GM19351 (cell line): Measurements from ENCODE around the gene CCL4.
"Not testable (repeated sequence)": the region's sequence is repeated elsewhere in the genome, so short reads cannot be mapped to it uniquely, and the experiment has no call there.

Experiments used
- ATAC-seq: cut with Tn5 transposase; IDR thresholded peaks from one replicate; pipeline ENCODE4 v1.9.1; 2021; ENCODE audit warnings: mild to moderate bottlenecking, moderate library complexity; ENCODE audit not compliant: unreplicated experiment

Gene CCL4

DNA sequence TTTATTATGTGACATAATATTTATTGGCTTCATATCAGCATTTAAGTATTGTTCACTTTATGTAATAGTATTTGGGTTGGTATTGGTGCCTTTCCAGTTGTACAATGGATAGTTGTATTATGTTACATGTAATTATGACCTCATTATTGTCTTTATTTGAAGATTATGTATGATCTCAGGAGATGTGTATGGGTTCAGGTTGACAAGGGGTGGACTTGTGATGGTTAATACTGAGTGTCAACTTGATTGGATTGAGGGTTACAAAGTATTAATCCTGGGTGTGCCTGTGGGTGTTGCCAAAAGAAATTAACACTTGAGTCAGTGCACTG lies 12.0 kb downstream of the CCL4 start:
- ATAC-seq = not testable (repeated sequence)

DNA sequence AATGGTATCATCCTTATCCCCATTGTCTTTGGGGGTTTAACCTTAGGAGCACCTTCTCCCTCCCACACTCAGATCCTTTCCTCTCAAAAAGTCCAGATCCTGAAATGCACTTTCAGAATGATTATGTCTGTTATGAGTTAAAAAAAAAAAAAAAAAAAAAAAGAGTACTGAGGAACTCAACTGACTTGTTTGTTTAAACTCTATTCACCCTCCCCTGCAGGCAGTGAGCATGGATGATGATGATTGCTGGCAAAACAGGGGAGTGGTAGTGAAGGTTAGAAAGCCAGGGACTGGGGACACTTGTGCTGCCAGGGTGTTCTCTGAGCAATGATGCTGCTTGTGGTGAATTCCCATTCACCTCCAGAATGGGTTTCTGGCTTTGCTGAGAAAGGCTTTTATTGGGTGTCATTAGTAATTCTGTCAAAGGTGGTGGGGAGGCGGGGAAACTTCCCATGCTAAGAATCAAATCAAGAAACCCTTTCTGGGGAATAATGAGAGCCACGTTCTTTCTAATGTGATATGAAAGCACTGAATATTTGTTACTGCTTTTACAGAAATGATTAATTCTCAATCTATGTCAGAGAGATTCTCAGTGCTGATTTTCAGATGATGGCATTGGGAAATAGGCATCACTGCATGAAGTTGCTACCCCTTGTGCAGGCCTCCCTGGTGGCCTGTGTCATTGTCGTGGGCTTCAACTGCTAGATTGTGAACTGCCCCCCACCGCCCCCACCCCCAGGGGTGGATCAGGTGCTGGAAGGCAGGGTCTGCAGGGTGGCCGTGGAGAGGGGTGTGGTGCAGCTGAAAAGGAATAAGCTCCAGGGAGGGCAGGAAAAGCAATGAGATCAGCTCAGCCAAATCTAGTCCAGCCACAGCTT lies 14.1 kb downstream of the CCL4 start:
- no peak for ATAC-seq

DNA sequence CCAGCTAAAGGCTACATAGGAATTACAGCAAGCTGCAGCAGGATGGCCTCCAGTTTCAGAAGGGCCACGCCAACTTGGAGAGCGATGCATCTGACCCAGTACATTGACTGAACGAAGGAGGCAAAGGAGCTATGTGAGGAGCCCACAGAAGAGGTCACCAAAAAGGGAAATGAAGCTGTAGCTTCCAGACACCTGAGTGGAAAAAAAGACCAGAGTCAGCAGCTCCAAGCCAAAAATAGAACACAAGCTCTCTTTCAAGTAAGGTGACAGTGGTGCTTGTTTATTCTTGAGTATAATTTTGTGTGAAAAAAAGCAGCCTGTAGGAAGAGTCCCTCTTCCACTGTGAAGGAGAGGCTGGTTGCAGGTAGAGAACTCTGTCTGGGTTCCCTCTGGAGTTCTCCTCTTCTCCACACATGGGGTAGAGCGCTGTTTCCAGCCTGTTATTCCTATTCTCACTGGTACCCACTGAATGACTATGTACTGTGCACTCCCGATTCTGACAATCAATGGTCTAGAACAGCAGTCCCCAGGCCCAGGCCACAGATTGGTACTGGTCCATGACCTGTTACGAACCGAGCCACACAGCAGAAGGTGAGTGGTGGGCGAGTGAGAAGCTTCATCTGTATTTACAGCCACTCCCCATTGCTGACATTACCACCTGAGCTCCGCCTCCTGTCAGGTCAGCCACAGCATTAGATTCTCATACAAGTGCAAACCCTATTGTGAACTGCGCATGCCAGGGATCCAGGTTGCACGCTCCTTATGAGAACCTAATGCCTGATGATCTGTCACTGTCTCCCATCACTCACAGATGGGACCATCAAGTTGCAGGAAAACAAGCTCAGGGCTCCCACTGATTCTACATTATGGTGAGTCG lies 15.1 kb downstream of the CCL4 start:
- no peak for ATAC-seq

DNA sequence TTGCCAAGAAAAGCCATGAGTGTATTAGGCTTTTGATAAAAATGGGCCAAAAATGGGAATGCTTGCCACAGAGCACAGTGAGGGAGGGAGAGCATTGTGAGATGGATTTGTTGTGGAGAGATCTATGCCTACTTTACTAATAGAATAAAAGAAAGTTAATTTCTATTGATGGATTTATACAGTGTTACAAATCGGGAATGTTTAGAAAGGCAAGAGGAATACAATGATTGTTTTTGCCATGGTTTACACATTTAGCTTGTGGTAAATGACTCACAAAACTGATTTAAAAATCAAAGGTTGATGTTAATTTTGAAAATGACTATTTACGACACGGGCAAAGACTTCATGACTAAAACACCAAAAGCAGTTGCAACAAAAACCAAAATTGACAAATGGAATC lies 16.6 kb downstream of the CCL4 start:
- ATAC-seq = no peak

DNA sequence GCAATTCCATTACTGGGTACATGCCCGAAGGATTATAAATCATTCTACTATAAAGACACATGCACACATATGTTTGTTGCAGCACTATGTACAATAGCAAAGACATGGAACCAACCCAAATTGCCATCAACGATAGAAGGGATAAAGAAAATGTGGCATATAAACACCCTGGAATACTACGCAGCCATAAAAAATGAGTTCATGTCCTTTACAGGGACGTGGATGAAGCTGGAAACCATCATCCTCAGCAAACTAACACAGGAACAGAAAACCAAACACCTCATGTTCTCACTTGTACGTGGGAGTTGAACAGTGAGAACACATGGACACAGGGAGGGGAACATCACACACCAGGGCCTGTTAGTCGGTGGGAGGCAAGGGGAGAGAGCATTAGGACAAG lies 17.5 kb downstream of the CCL4 start:
- ATAC-seq = not testable (repeated sequence)

DNA sequence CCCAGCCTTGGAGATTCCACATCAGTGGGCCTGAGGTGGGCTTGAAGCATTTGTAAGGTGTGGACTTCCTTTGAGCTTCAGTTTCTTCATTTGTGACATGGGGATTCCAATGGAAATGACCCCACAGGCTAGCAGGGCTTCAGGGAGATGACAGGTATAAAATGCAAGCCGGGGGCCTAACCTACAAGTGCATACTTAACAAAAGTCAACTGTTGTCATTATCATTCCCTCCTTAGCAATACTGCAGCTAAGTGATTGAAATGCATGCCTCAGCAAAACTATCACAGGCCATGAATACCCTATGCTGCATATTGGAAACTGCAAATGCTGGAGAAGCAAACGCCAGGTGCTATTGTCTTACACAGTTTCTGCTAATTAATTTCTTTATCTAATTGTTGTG lies 19.8 kb downstream of the CCL4 start:
- no peak for ATAC-seq

DNA sequence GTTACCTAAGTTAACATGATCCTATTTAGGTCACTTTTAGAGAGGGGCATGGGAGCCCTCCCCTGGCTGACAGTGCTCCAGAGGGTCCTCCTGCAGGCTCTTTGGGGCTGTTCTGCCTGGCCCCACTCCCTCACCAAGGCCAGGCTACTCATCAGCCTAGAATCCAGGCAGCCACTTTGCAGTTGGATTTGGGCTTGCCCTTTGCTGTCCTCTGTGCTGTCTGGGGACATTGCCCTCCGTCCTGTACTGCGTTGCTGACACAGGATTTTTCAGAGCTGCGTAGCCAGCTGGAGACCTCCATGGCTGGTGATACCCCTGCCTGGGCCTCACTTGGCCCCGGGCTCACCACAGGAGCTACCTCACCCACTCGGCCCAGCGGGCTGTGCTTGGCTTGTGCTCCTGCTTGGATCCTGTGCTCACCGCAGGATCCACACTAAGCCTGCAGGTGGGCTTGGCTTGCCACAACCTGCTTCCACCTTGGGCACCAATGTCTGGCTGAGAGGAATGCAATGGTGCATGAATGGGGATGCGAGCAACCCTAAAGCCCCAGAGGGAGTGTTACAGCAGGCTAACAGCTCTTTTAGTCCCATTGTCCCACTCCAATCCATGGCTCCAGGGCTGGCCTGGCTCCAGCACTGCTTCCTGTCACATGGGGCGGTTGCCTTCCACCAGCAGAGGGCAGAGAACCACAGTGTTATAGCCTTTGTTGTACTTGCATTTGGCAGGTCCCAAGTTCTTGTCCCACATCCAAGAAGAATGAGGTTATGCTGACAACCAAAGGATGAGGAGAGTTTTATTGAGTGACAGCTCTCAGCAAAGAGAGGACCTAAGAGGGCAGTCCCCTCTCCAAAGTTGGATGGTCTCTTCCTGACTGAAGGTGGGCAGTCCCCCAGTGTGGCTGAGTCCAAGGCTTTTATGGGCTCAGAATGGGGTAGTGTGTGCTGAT lies 21.5 kb downstream of the CCL4 start:
- no peak for ATAC-seq

DNA sequence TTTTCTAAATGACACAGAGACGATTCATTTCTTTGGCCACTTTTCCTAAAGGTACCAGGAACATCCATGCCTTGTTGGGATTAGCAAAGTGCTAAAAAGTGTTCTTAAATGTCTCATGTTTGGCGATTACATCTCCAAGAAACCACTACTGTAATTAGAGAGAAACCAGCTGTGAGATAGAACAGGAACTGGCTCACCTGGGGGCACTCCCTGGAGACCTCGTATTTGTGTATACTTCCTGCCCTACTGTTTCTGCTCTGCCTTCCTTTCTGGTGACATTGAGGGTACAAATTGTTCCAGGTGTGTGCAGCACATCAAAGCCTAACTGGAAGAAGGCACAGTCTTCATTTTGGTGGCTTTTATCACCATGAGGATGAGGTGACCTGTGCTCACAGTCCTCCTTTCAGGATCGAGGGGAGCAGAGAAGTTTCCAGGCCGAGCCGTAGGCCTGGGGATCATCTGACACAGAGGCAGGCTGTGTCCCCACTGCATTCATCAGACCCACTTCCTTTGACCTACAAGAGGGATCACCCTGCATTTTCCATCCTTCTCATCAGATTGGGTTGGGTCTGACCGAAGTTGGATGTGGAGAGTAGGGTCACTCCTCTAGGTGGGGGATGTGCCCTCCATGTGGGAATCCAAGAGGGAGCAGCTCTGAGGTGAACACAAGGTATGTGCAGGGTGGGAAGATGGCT lies 23.7 kb downstream of the CCL4 start:
- peak; percentile 72 for ATAC-seq

DNA sequence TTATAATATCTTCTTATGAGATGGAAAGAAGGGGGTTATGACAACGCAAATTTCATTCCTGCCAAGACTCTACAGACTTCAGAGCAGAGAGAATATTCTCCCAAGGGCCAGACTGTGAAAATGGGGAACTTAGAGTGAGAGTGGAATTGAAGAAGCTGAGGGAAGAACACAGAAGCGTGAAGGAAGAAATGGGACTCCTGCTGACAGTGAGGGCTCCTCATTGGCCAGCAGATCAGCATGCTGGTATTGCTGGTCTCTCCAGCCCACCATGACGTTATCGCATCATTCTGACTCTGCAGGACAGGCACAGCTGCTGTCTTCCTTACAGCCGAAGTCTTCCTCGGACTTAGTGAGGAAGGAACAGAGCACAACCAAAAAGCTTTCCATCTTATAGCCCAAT lies 24.3 kb downstream of the CCL4 start:
- no peak for ATAC-seq

DNA sequence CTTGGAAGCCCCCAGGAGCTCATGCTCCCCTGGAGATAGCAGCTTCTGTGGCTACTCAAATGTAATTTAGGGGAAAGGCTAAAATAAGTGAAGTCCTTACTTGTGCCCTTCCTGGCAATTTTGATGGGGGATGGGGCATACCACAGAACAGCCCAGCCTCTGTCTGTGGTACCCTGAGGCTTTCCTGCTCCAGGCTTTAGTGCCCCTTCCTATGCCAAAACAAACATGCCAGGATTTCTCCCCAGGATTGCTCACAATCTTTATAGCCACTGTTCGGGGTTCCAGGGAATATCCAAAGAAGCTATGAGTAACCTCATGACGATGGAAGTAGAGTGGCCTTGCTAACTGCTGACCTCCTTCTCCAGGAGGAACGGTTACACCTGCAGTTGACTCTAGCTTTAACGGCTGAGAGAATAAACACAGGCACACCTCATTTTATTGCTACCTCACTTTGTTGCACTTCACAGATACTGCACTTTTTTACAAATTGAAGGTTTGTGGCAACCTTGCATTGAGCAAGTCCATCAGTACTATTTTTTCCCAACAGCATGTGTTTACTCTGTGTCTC lies 24.9 kb downstream of the CCL4 start:
- no peak for ATAC-seq

DNA sequence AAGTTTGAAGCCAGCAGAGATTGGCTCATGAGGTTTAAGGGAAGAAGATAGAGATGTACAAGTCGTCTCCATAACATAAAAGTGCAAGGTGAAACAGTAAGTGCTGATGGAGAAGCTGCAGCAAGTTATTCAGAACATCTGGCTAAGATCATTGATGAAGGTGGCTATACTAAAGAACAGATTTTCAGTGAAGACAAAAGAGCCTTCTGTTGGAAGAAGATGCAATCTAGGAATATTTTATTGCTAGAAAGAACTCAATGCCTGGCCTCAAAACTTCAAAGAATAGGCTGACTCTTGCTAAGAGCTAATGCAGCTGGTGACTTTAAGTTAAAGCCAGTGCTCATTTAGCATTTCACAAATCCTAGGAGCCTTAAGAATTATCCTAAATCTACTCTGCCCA lies 26.0 kb downstream of the CCL4 start:
- ATAC-seq = no peak

DNA sequence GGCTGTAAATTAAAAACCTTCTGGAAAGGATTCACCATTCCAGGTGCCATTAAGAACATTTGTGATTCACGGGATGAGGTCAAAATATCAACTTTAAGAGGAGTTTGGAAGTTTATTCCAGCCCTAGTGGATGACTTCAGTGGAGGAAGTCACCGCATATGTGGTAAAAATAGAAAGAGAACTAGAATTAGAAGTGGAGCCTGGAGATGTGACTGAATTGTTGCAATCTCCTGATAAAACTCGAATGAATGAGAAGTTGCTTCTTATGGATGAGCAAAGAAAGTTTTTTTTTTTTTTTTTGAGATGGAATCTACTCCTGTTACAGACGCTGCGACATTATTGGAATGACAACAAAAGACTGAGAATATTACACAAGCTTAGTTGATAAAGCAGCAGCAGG lies 26.7 kb downstream of the CCL4 start:
- ATAC-seq = no peak

DNA sequence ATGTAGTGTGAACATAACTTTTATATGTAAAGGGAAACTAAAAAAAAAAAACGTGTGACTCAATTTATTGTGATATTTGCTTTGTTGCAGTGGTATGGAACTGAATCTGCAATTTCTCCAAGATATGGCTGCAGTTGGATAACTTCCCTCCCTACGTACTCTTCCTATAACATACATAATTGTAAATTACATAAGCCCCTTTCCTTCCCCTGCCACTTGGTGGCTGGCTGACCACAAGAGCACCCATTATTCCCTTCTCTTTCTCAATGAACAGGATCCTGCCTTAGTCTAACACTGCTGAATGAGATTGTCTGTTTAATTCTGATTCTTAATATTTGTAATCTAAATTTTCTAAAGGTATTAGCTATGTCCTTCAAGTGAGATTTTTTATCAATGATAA lies 27.8 kb downstream of the CCL4 start:
- ATAC-seq = no peak

DNA sequence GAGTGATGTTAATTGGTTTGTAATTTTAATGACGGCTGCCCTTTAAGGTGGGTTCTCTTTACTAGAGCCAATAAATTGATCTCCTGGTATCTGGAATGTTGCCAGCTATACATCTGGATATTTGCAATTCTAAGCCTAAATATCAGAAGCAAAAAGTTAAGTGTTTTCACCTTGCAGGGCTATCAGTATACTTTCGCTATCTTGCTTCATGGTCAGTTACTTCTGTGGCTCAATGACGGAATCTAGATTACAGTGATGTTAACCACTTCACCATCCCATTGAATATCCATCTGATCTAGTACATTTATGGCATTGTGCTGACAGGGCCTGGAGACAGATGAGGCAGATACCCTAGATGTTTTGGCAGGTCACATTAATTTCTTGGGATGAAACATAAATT lies 28.3 kb downstream of the CCL4 start:
- ATAC-seq = no peak

DNA sequence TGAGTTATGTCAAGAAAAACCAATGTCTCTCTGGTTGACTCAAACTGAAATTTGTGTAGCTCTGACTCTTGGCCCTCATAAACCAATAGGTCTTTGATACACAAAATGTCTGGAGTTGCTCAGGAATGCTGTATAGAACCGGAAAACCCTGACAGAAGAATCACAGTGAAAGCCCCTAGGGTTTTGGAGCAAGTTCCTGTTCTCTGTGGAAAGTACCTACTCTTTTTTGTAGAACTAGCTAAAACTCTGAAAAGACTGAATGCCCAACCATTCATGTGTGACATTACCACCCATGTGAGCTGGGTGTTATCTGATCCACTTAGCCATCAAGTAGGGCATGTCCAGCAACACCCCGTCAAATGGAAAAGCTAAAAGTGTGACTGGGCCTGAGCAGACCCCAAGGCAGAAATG lies 28.8 kb downstream of the CCL4 start:
- ATAC-seq = no peak

DNA sequence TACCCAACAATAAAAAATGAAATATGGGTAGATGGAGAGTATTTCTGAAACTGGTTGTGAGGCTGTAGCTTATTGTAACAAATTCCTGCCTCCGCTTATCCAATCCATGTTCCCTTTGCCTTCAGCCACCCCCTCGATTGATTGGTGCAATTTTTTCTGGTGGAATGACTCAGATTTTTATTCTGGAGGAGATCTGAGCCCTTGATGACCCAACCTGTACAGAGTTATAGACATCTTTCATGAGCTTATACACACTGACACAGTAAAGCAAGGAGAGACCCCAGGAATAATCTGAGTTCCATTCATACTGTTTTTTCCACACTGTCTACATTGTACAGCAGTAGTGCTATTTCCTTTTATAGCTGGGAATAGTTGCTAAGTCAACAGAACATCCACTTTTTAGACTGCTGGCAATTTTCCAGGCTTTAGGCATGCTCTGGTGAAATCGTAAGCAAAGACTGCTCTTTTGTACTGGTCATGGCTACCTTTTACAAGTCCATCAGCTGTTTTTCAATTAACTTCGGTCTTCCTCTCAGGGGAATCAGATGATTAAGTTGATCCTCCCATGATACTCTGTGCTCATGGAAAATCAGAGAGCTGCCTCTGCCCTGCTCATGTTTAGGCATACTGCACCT lies 30.1 kb downstream of the CCL4 start:
- ATAC-seq = no peak

DNA sequence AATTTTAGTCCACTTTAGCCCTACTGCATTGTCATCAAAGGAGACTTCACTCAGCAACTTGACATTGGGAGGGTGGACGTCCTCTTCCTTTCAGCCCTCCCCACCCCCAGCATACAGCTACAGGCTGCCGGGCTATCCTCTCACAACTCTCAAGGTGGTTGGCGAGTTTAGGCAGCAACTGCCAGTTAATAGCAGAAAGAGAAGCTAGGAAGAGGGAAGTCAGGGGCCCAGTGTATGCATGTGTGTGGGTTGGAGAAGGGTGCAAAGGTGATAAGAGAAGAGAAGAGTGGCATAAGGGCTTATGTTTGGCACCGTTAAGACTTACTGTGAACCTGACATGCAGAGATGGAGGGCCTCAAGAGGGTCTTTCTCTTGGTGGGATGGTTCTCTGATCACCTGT lies 31.8 kb downstream of the CCL4 start:
- no peak for ATAC-seq

DNA sequence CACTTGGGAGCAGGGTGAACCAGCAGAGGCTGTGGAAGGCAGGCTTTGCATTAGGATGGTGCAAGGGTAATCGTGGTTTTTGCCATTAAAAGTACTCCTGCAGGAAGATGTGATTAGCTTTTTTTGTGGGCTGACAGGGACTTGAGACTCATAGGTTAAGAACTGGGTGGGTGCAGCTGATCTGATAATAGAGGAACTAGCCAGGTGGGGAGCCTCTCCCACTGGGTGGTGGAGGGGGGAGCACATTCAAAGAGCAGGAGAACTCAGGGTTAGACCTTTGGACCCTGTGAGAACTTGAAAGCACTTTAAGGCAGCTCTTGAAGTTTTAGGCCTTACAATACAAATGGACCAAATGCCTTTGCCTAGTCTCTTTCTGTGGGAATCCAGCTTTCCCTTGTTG lies 32.4 kb downstream of the CCL4 start:
- no peak for ATAC-seq

DNA sequence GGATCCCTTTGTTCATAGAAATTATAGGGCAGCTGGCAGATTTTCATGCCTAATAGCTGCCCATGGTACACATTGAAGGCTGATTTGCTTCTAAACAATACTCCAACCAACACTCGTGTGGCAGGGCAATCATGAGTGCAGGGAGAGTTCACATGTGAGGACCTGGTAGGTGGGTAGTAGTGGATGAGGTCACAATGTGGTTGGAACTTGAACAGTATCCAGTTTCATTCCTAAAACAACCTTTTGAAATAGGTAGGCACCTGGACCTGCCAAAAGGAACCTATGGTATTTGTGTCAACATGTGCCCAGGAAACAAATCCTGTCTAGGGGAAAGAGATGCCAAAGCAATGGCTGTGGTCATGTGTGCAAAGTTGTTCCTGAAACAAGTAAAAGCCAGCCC lies 32.8 kb downstream of the CCL4 start:
- no peak for ATAC-seq

DNA sequence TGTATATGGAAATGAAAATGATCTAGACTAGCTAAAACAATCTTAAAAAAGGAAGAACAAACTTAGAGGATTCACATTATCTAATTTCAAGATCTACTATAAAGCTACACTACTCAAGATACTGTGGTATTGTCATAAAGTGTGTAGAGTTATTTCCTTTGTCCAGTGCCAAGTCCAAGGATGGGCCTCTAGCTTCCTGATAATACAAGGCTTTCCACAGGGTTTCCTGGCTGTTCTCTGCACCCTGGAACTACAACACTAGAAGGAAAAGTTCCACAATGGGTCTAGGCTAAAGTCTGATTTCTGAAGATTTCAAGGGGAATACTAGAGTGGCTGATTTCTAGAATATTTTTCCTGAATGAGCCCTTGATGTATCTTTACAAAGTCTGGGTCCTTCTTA lies 38.6 kb downstream of the CCL4 start:
- ATAC-seq = no peak
